AG04449 (cell line): ENCODE measurements around the gene RHOG.
A peak's percentile ranks its signal among the peaks of the same experiment; 100 is the strongest.

ENCODE experiments used
- CTCF ChIA-PET: fragments of 350-600 bp; formaldehyde crosslinking; extraction: SDS; loops from one replicate; lab custom pipeline; 2021; ENCODE audit warnings: antibody characterized with exemption; lab: Yijun Ruan, JAX
- POLR2A ChIA-PET: fragments of 400-600, 350-600 bp; formaldehyde crosslinking; extraction: SDS; loops from one replicate; lab custom pipeline; 2020; ENCODE audit warnings: antibody characterized with exemption, inconsistent platforms; lab: Yijun Ruan, JAX
- DNase-seq: peaks from one replicate; pipeline ENCODE4 v3.0.0-alpha.2; 2010; ENCODE audit warnings: low read depth, low spot score
- H3K4me3 ChIP-seq: 2 replicates; pipeline ENCODE4 v1.5.1; 2011; ENCODE audit warnings: low read depth, mild to moderate bottlenecking, control low read depth, low read length
- CTCF ChIP-seq: IDR thresholded peaks from one replicate; pipeline ENCODE4 v1.5.1; 2011; ENCODE audit warnings: mild to moderate bottlenecking, moderate library complexity, low read length, control low read depth, inconsistent platforms; ENCODE audit not compliant: insufficient read depth; ENCODE audit errors: missing control alignments

The RHOG gene

GRCh38 chr11:3856856-3857553 is 16.2 kb upstream of the RHOG start:
- DNase-seq = no peak
- CTCF ChIA-PET = interaction anchor here (0.8 to 27.1 kb wide), 9 partner anchors 8 to 231 kb away, joined by 3 to 1868 read pairs (median 51); partner anchors contain the start of gene RHOG
- H3K4me3 ChIP-seq = peak overlapping the region; percentile 85
- POLR2A ChIA-PET = interaction anchor here (0.6 kb wide), 1 partner anchor 210 kb away, joined by 3 read pairs; no protein-coding TSS in a partner anchor
- TF ChIP-seq CTCF = no peak

- POLR2A ChIA-PET = interaction anchor here (0.6 to 2.6 kb wide), 7 partner anchors 15 to 217 kb away, joined by 3 to 18 read pairs (median 4); partner anchors contain the start of genes PGAP2 and RHOG
- TF ChIP-seq CTCF = no peak
- CTCF ChIA-PET = interaction anchor here (0.7 to 27.1 kb wide), 27 partner anchors 12 to 243 kb away, joined by 3 to 1868 read pairs (median 13); partner anchors contain the start of genes PGAP2 and RHOG
- peak overlapping the region; percentile 85 for H3K4me3 ChIP-seq
- no peak for DNase-seq
Measured at GRCh38 chr11:3855808-3856491, 15.2 kb upstream of the RHOG start.

- ChIA-PET POLR2A (interaction anchor here (0.7 to 2.6 kb wide), 10 partner anchors 14 to 218 kb away, joined by 3 to 18 read pairs (median 3); partner anchors contain the start of genes NUP98, PGAP2 and RHOG), CTCF (interaction anchor here (0.5 to 27.1 kb wide), 62 partner anchors 12 to 397 kb away, joined by 3 to 1868 read pairs (median 6); partner anchors contain the start of genes PGAP2 and RHOG)
- DNase-seq = peak; percentile 45
- peak within 1 kb of the TSS; percentile 85 for H3K4me3 ChIP-seq
- TF ChIP-seq CTCF = peak; percentile 97
Measured at GRCh38 chr11:3854977-3855807, 14.4 kb upstream of the RHOG start, which contains the start of gene STIM1. Gene STIM1, plus strand, starts transcription at chr11:3855664. Its CDS starts 607 bp downstream, at chr11:3856271.

GRCh38 chr11:3854660-3854976 is 13.9 kb upstream of the RHOG start:
- DNase-seq = no peak
- POLR2A ChIA-PET = interaction anchor here (0.7 to 2.6 kb wide), 7 partner anchors 14 to 218 kb away, joined by 3 to 18 read pairs (median 3); partner anchors contain the start of genes NUP98 and RHOG
- H3K4me3 ChIP-seq = 0 out of 2 replicates have a peak overlapping the region, but pooled peaks have one; percentile 6
- TF ChIP-seq CTCF = no peak
- CTCF ChIA-PET = interaction anchor here (0.5 to 27.1 kb wide), 60 partner anchors 13 to 396 kb away, joined by 3 to 1868 read pairs (median 6); partner anchors contain the start of genes PGAP2 and RHOG

GRCh38 chr11:3853899-3854659 is 13.3 kb upstream of the RHOG start:
- no peak for DNase-seq
- no peak for TF ChIP-seq CTCF
- CTCF ChIA-PET = interaction anchor here (0.5 to 27.1 kb wide), 56 partner anchors 14 to 396 kb away, joined by 3 to 1868 read pairs (median 7); partner anchors contain the start of genes PGAP2 and RHOG
- H3K4me3 ChIP-seq = no peak overlapping the region
- POLR2A ChIA-PET = interaction anchor here (1.0 to 2.6 kb wide), 4 partner anchors 13 to 219 kb away, joined by 3 to 18 read pairs (median 10); partner anchors contain the start of gene RHOG
